ENCODE data around the gene HAGH.
"Not testable (repeated sequence)": the region's sequence is repeated elsewhere in the genome, so short reads cannot be mapped to it uniquely, and the experiment has no call there.

The HAGH gene

GRCh38 chr16:1810106-1810505, 16.5 kb downstream of the HAGH start:
- DNase-seq (ENCODE audit: low read depth in 2 of 2), result no peak

- no peak for DNase-seq (ENCODE audit: low read depth in 2 of 2)
These were observed 17.3 kb downstream of the HAGH start for GRCh38 chr16:1809281-1809801.

GRCh38 chr16:1808691-1809090, 17.9 kb downstream of the HAGH start:
- DNase-seq (ENCODE audit: low read depth in 2 of 2), result no peak

- DNase-seq (ENCODE audit: low read depth in 2 of 2), result no peak
These were observed 19.0 kb downstream of the HAGH start for GRCh38 chr16:1807626-1808025.

GRCh38 chr16:1800701-1801100, 25.9 kb downstream of the HAGH start:
- DNase-seq (ENCODE audit: low read depth in 2 of 2), result no peak

GRCh38 chr16:1799263-1799662, 27.4 kb downstream of the HAGH start:
- not testable (repeated sequence) for DNase-seq (ENCODE audit: low read depth in 2 of 2)

- no peak for DNase-seq (ENCODE audit: low read depth in 2 of 2)
These were observed 31.5 kb downstream of the HAGH start for GRCh38 chr16:1794908-1795666.

- no peak for DNase-seq (ENCODE audit: low read depth in 2 of 2)
These were observed 32.3 kb downstream of the HAGH start for GRCh38 chr16:1794221-1794871.

GRCh38 chr16:1793578-1794220, 32.9 kb downstream of the HAGH start, which contains the start of gene IGFALS:
TSS of gene IGFALS (minus strand) at chr16:1793705. CDS start at chr16:1793652, 53 bp downstream.
- DNase-seq (ENCODE audit: low read depth in 2 of 2), result no peak

- DNase-seq (ENCODE audit: low read depth in 2 of 2), result no peak
These were observed 33.6 kb downstream of the HAGH start for GRCh38 chr16:1792836-1793577.

- no peak for DNase-seq (ENCODE audit: low read depth in 2 of 2)
These were observed 34.4 kb downstream of the HAGH start for GRCh38 chr16:1791943-1792812.

- no peak for DNase-seq (ENCODE audit: low read depth in 2 of 2)
These were observed 35.2 kb downstream of the HAGH start for GRCh38 chr16:1791256-1791942.

GRCh38 chr16:1790611-1791255, 35.9 kb downstream of the HAGH start:
- DNase-seq (ENCODE audit: low read depth in 2 of 2), result no peak

GRCh38 chr16:1790261-1790610, 36.4 kb downstream of the HAGH start:
- no peak for DNase-seq (ENCODE audit: low read depth in 2 of 2)

- no peak for DNase-seq (ENCODE audit: low read depth in 2 of 2)
These were observed 37.0 kb downstream of the HAGH start for GRCh38 chr16:1789643-1790045.

GRCh38 chr16:1788708-1789100, 37.9 kb downstream of the HAGH start:
- no peak for DNase-seq (ENCODE audit: low read depth in 2 of 2)

GRCh38 chr16:1788095-1788707, 38.4 kb downstream of the HAGH start:
- no peak for DNase-seq (ENCODE audit: low read depth in 2 of 2)

- no peak for DNase-seq (ENCODE audit: low read depth in 2 of 2)
These were observed 39.1 kb downstream of the HAGH start for GRCh38 chr16:1787322-1788094.

- DNase-seq (ENCODE audit: low read depth in 2 of 2), result no peak
These were observed 39.6 kb downstream of the HAGH start for GRCh38 chr16:1787056-1787321.

All from stimulated activated CD4-positive, alpha-beta T cell treated with anti-CD3 and anti-CD28 coated beads, Interleukin-15, amount 100 ng/mL, for 48 hours (primary cell).